Astrocyte (in vitro differentiated cells and primary cell): ENCODE results near the gene ITGA1. TPM values are rescaled to one million over a fixed set of nuclear protein-coding genes. Genes with fewer than 3 reads are reported as not detected.
A peak's percentile ranks its signal among the peaks of the same experiment; 100 is the strongest.

Experiments used
- DNase-seq: peaks from one replicate; pipeline ENCODE4 v3.0.0-alpha.2; 2010; ENCODE audit warnings: low read depth
- FAIRE-seq: peaks from 2 replicates; lab custom pipeline; 2011; peaks lifted over from hg19 to GRCh38; lab: Jason Lieb, UNC
- H2AFZ ChIP-seq: 2 replicates; pipeline ENCODE4 v1.6.0; 2012; ENCODE audit warnings: low read depth, low read length, inconsistent platforms
- H3K27ac ChIP-seq: 2 replicates; pipeline ENCODE4 v1.5.1; 2011; ENCODE audit warnings: low read depth, low read length, inconsistent platforms
- H3K27me3 ChIP-seq: 2 replicates; pipeline ENCODE4 v1.6.0; 2011; ENCODE audit warnings: low read length, inconsistent platforms; ENCODE audit not compliant: insufficient read depth
- H3K36me3 ChIP-seq: 2 replicates; pipeline ENCODE4 v1.5.1; 2011; ENCODE audit warnings: low read length, inconsistent platforms; ENCODE audit not compliant: insufficient read depth
- H3K4me1 ChIP-seq: 2 replicates; pipeline ENCODE4 v1.5.1; 2011; ENCODE audit warnings: low read length, inconsistent platforms; ENCODE audit not compliant: insufficient read depth
- H3K4me2 ChIP-seq: 2 replicates; pipeline ENCODE4 v1.6.0; 2012; ENCODE audit warnings: low read length, inconsistent platforms
- H3K4me3 ChIP-seq: 2 replicates; pipeline ENCODE4 v1.5.1; 2011; ENCODE audit warnings: low read depth, mild to moderate bottlenecking, low read length, inconsistent platforms; ENCODE audit not compliant: insufficient read depth
- H3K79me2 ChIP-seq: 2 replicates; pipeline ENCODE4 v1.6.0; 2012; ENCODE audit warnings: mild to moderate bottlenecking, low read length, inconsistent platforms; ENCODE audit not compliant: insufficient read depth
- H3K9ac ChIP-seq: 2 replicates; pipeline ENCODE4 v1.6.0; 2012; ENCODE audit warnings: mild to moderate bottlenecking, low read length, inconsistent platforms
- H3K9me3 ChIP-seq: 2 replicates; pipeline ENCODE4 v1.5.1; 2012; ENCODE audit warnings: low read depth, mild to moderate bottlenecking, low read length, inconsistent platforms; ENCODE audit not compliant: insufficient read depth
- H4K20me1 ChIP-seq: 2 replicates; pipeline ENCODE4 v1.6.0; 2012; ENCODE audit warnings: low read length, inconsistent platforms; ENCODE audit not compliant: insufficient read depth
- H3K27ac Mint-ChIP-seq: one replicate; pipeline ENCODE4 v1.8.0; 2021; ENCODE audit warnings: mild to moderate bottlenecking, mixed read lengths; ENCODE audit not compliant: unreplicated experiment
- H3K27me3 Mint-ChIP-seq: one replicate; pipeline ENCODE4 v1.8.0; 2021; ENCODE audit warnings: low read depth, mixed read lengths; ENCODE audit not compliant: unreplicated experiment
- H3K36me3 Mint-ChIP-seq: one replicate; pipeline ENCODE4 v1.8.0; 2021; ENCODE audit warnings: low read depth, mixed read lengths; ENCODE audit not compliant: unreplicated experiment
- H3K4me1 Mint-ChIP-seq: one replicate; pipeline ENCODE4 v1.8.0; 2021; ENCODE audit warnings: low read depth, mixed read lengths; ENCODE audit not compliant: unreplicated experiment
- H3K4me3 Mint-ChIP-seq: one replicate; pipeline ENCODE4 v1.8.0; 2021; ENCODE audit warnings: mild to moderate bottlenecking, moderate library complexity, mixed read lengths; ENCODE audit not compliant: unreplicated experiment
- H3K9me3 Mint-ChIP-seq: one replicate; pipeline ENCODE4 v1.8.0; 2021; ENCODE audit warnings: mild to moderate bottlenecking, mixed read lengths; ENCODE audit not compliant: unreplicated experiment
- CTCF ChIP-seq: IDR thresholded peaks from 2 replicates; pipeline ENCODE4 v1.5.1; 2011; ENCODE audit warnings: low read depth, mild to moderate bottlenecking, inconsistent platforms, low read length, moderate library complexity; ENCODE audit not compliant: insufficient read depth
- EZH2 ChIP-seq: IDR thresholded peaks from 2 replicates; pipeline ENCODE4 v1.6.1; 2012; ENCODE audit warnings: mild to moderate bottlenecking, low read length, inconsistent platforms; ENCODE audit not compliant: insufficient read depth
- total RNA-seq: library from RNA; stranded (reverse); gene quantifications from 2 replicates; pipeline ENCODE4 v1.2.1, GENCODE V29; 2021

Gene ITGA1
- total RNA-seq, 1 donor from 2014 or later: 73.7 TPM

GRCh38 chr5:52740007-52740406 lies 47.7 kb upstream of the ITGA1 start:
- Histone ChIP-seq H3K27me3 (no peaks in the 10 kb centered on the region), H2AFZ (no peak overlapping the region), H4K20me1 (no peaks in the 10 kb centered on the region), H3K9ac (no peak overlapping the region), H3K79me2 (no peaks in the 10 kb centered on the region), H3K36me3 (no peaks in the 10 kb centered on the region), H3K4me1 (peaks cover 5% of the 10 kb centered on the region), H3K4me3 (no peak overlapping the region), H3K9me3 (no peaks in the 10 kb centered on the region), H3K27ac (no peak overlapping the region), H3K4me2 (no peak overlapping the region)
- TF ChIP-seq EZH2 (no peak), CTCF (no peak)
- Mint-ChIP-seq H3K36me3 (no peaks in the 10 kb centered on the region), H3K4me3 (no peak overlapping the region), H3K4me1 (peaks cover 31% of the 10 kb centered on the region), H3K9me3 (no peaks in the 10 kb centered on the region), H3K27ac (no peak overlapping the region), H3K27me3 (no peaks in the 10 kb centered on the region)
- DNase-seq (no peak), FAIRE-seq (no peak)

- H3K27me3 ChIP-seq: no peaks in the 10 kb centered on the region
- H3K9ac ChIP-seq: no peak overlapping the region
- no peaks in the 10 kb centered on the region for H3K79me2 ChIP-seq
- H2AFZ ChIP-seq: no peak overlapping the region
- no peak overlapping the region for H3K4me3 ChIP-seq
- H3K9me3 ChIP-seq: no peaks in the 10 kb centered on the region
- Mint-ChIP-seq H3K9me3 (no peaks in the 10 kb centered on the region), H3K4me3 (no peak overlapping the region), H3K36me3 (no peaks in the 10 kb centered on the region), H3K4me1 (peaks cover 22% of the 10 kb centered on the region), H3K27ac (peak overlapping the region; percentile 29), H3K27me3 (no peaks in the 10 kb centered on the region)
- no peak for TF ChIP-seq EZH2
- TF ChIP-seq CTCF: no peak
- peak overlapping the region; percentile 18 for H3K4me2 ChIP-seq
- peaks cover 5% of the 10 kb centered on the region for H3K4me1 ChIP-seq
- no peaks in the 10 kb centered on the region for H4K20me1 ChIP-seq
- DNase-seq (no peak), FAIRE-seq (no peak)
- no peak overlapping the region for H3K27ac ChIP-seq
- H3K36me3 ChIP-seq: no peaks in the 10 kb centered on the region
Observed at GRCh38 chr5:52743012-52743411, 44.7 kb upstream of the ITGA1 start.

GRCh38 chr5:52743529-52743928 lies 44.2 kb upstream of the ITGA1 start:
- Histone ChIP-seq H3K27ac (no peak overlapping the region), H3K4me1 (peaks cover 5% of the 10 kb centered on the region), H3K4me2 (peak overlapping the region; percentile 18), H3K9me3 (no peaks in the 10 kb centered on the region), H2AFZ (no peak overlapping the region), H3K9ac (no peak overlapping the region), H3K4me3 (no peak overlapping the region), H3K27me3 (no peaks in the 10 kb centered on the region), H3K36me3 (no peaks in the 10 kb centered on the region), H4K20me1 (no peaks in the 10 kb centered on the region), H3K79me2 (no peaks in the 10 kb centered on the region)
- Mint-ChIP-seq H3K4me3 (no peak overlapping the region), H3K27me3 (no peaks in the 10 kb centered on the region), H3K9me3 (no peaks in the 10 kb centered on the region), H3K36me3 (no peaks in the 10 kb centered on the region), H3K4me1 (peaks cover 18% of the 10 kb centered on the region), H3K27ac (peak overlapping the region; percentile 29)
- DNase-seq (no peak), FAIRE-seq (no peak)
- TF ChIP-seq EZH2 (no peak), CTCF (no peak)
